Heart left ventricle (tissue), 13 donors: ENCODE measurements around the gene ADIPOQ.
"Not testable (repeated sequence)": the region's sequence is repeated elsewhere in the genome, so short reads cannot be mapped to it uniquely, and the experiment has no call there.

Experiments
- POLR2A ChIP-seq, 2 donors: fragments of 450-650 bp; IDR thresholded peaks; one replicate each; pipeline ENCODE4 v1.6.1; 2017; ENCODE audit warnings: antibody characterized with exemption in 2 of 2, mild to moderate bottlenecking in 2 of 2, moderate library complexity in 2 of 2
- TF ChIP-seq, protein P1 (sequence below), 12 donors: fragments of 200-600 bp; sonication (generic) in 4 of 12; IDR thresholded peaks; one replicate each; pipeline versions ENCODE4 v1.5.0 to v1.8.0; 2018 to 2022; ENCODE audit warnings: antibody characterized with exemption in 12 of 12, mild to moderate bottlenecking in 5 of 12
- donor health status: ischemic (EF 13 %, LVEDD 7.1; RV severe dilation, severe dysfunction).
- donor health status: DM: no; HTN: yes; CAD: no.
- donor health status: DM: no; HTN: no; CAD: no.
- donor health status: ischemic (EF 25% LVEDD 6.9; RV normal size, moderate dysfunction).
- donor health status: ischemic (EF 25% LVEDD 5.7; RV mildly dilated, moderate dysfunction).
- donor health status: ischemic (EF 35%, LVEDD 5.7; RV mildly dilated, moderate dysfunction).
- donor health status: nonischemic (EF 11% LVEDD 7.7; RV severe dilation, severe dysfunction).
- donor health status: DM: yes; HTN: yes; CAD: no.
- donor health status: PGD.
- donor health status: ischemic (EF 29% LVEDD 5.4; RV normal size, mild dysfunction).
- donor health status: nonischemic (EF 23%, LVEDD 6.1; RV moderate dilation, normal function).

DNA sequence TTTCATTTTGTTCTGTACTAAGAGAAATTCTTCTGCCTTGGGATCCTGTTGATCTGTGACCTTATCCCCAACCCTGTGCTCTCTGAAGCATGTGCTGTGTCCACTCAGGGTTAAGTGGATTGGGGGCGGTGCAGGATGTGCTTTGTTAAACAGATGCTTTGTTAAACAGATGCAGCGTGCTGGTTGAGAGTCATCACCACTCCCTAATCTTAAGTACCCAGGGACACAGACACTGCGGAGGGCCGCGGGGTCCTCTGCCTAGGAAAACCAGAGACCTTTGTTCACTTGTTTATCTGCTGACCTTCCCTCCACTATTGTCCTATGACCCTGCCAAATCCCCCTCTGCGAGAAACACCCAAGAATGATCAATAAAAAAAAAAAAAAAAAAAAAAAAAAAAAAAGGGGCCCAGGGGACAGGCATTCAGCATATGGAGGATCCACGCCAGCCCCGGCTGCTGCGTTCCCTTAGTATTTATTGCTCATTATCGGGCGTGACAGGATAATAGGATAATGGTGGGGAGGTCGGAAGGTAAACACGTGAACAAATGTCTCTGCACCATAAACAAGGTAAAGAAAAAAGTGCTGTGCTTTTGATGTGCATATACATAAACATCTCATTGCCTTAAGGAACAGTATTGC lies 22.8 kb downstream of the ADIPOQ start:
- TF ChIP-seq, protein P1, sequence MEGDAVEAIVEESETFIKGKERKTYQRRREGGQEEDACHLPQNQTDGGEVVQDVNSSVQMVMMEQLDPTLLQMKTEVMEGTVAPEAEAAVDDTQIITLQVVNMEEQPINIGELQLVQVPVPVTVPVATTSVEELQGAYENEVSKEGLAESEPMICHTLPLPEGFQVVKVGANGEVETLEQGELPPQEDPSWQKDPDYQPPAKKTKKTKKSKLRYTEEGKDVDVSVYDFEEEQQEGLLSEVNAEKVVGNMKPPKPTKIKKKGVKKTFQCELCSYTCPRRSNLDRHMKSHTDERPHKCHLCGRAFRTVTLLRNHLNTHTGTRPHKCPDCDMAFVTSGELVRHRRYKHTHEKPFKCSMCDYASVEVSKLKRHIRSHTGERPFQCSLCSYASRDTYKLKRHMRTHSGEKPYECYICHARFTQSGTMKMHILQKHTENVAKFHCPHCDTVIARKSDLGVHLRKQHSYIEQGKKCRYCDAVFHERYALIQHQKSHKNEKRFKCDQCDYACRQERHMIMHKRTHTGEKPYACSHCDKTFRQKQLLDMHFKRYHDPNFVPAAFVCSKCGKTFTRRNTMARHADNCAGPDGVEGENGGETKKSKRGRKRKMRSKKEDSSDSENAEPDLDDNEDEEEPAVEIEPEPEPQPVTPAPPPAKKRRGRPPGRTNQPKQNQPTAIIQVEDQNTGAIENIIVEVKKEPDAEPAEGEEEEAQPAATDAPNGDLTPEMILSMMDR (IDR thresholded peaks at IDR 0.05) = not testable (repeated sequence)
- TF ChIP-seq POLR2A (IDR thresholded peaks at IDR 0.05) = not testable (repeated sequence)
